Measurements from ENCODE around the gene MVD. TPM values are rescaled to one million over a fixed set of nuclear protein-coding genes. Genes with fewer than 3 reads are reported as not detected.

MVD gene
- total RNA-seq: 38.3 to 40.0 TPM (median 38.8 TPM) in 3 replicates
- long read RNA-seq, transcript MVD-201 (10 exons, 1,823 nt): major isoform, 82 of 108 reads
- long read RNA-seq, partial matches to known transcripts: 3 of 108 reads
- long read RNA-seq, other reads (novel, unspliced or antisense): 20 of 108 reads

DNA sequence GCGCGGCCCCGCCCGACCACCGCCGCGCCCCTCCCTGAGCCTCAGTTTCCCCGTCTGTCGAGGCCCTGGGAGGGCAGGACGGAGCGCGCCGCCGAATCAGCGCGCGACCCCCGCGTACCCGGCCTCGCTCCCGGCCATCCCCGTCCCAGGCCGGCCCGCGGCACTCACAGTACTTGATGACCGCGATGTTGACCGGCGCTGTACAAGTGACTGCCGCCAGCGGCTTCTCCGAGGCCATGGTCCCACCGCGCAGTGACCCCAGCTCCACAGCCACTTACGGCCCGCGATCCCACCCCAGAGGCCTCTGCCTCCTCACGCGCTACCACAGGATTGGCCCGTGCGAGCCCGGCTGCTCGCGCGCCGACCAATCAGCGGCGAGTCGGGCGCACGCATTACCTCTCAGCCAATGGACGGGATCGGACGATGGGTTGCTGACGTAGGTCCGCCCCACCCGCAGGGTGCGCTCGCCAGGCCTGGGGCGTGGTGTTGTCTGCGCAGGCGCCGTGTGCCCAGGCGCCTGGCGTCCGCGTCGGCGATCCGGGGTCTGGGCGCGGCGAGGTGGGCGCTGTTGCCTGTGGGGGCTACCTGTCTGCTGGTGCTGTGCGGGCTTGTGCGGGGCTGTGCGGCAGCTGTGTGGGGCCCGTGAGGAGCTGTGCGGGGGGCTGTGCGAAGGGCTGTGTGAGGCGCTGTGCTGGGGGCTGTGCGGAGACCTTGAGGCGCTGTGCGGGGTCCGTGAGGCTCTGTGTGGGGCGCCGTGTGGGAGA lies at the start of gene MVD:
Gene MVD, minus strand, starts transcription at position 249 of the 764 bp plus-strand sequence. Its CDS starts 11 bp downstream, at position 238.
- DNase-seq (ENCODE audit: low spot score): peak; percentile 99
- no peaks in the 10 kb centered on the region for H3K27me3 Mint-ChIP-seq (ENCODE audit: low read depth)
- no peaks in the 10 kb centered on the region for H3K36me3 Mint-ChIP-seq (ENCODE audit: low read depth)
- H3K27ac Mint-ChIP-seq (ENCODE audit: unreplicated experiment): peak within 1 kb of the TSS; percentile 92
- peaks cover 16% of the 10 kb centered on the region for H3K4me1 Mint-ChIP-seq (ENCODE audit: low read depth)
- peak within 1 kb of the TSS; percentile 84 for H3K4me3 Mint-ChIP-seq (ENCODE audit: unreplicated experiment)
- no peaks in the 10 kb centered on the region for H3K9me3 Mint-ChIP-seq (ENCODE audit: low read depth)
- TF ChIP-seq, protein P1, sequence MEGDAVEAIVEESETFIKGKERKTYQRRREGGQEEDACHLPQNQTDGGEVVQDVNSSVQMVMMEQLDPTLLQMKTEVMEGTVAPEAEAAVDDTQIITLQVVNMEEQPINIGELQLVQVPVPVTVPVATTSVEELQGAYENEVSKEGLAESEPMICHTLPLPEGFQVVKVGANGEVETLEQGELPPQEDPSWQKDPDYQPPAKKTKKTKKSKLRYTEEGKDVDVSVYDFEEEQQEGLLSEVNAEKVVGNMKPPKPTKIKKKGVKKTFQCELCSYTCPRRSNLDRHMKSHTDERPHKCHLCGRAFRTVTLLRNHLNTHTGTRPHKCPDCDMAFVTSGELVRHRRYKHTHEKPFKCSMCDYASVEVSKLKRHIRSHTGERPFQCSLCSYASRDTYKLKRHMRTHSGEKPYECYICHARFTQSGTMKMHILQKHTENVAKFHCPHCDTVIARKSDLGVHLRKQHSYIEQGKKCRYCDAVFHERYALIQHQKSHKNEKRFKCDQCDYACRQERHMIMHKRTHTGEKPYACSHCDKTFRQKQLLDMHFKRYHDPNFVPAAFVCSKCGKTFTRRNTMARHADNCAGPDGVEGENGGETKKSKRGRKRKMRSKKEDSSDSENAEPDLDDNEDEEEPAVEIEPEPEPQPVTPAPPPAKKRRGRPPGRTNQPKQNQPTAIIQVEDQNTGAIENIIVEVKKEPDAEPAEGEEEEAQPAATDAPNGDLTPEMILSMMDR (IDR thresholded peaks at IDR 0.05): no peak

- Mint-ChIP-seq H3K27me3 (ENCODE audit: low read depth) (no peaks in the 10 kb centered on the region), H3K4me3 (ENCODE audit: unreplicated experiment) (no peak overlapping the region), H3K4me1 (ENCODE audit: low read depth) (peaks cover 5% of the 10 kb centered on the region), H3K27ac (ENCODE audit: unreplicated experiment) (no peak overlapping the region), H3K9me3 (ENCODE audit: low read depth) (no peaks in the 10 kb centered on the region), H3K36me3 (ENCODE audit: low read depth) (peaks cover 5% of the 10 kb centered on the region)
- TF ChIP-seq, protein P1 (IDR thresholded peaks at IDR 0.05): no peak
- no peak for DNase-seq (ENCODE audit: low spot score)
These were observed 49.6 kb upstream of the MVD start for GRCh38 chr16:88712362-88712979.

GRCh38 chr16:88711750-88712340 lies 49.0 kb upstream of the MVD start:
- TF ChIP-seq, protein P1 (IDR thresholded peaks at IDR 0.05): no peak
- no peak overlapping the region for H3K27ac Mint-ChIP-seq (ENCODE audit: unreplicated experiment)
- peaks cover 11% of the 10 kb centered on the region for H3K4me1 Mint-ChIP-seq (ENCODE audit: low read depth)

GRCh38 chr16:88710556-88710955 lies 47.7 kb upstream of the MVD start:
- TF ChIP-seq, protein P1 (IDR thresholded peaks at IDR 0.05): no peak
- Mint-ChIP-seq H3K4me3 (ENCODE audit: unreplicated experiment) (no peak overlapping the region), H3K27me3 (ENCODE audit: low read depth) (no peaks in the 10 kb centered on the region), H3K36me3 (ENCODE audit: low read depth) (no peaks in the 10 kb centered on the region), H3K9me3 (ENCODE audit: low read depth) (no peaks in the 10 kb centered on the region), H3K4me1 (ENCODE audit: low read depth) (peaks cover 12% of the 10 kb centered on the region), H3K27ac (ENCODE audit: unreplicated experiment) (no peak overlapping the region)
- no peak for DNase-seq (ENCODE audit: low spot score)

More at GRCh38 chr16:88711750-88712340, 49.0 kb upstream of the MVD start:
- DNase-seq (ENCODE audit: low spot score): no peak
- H3K9me3 Mint-ChIP-seq (ENCODE audit: low read depth): no peaks in the 10 kb centered on the region
- no peaks in the 10 kb centered on the region for H3K36me3 Mint-ChIP-seq (ENCODE audit: low read depth)
- no peaks in the 10 kb centered on the region for H3K27me3 Mint-ChIP-seq (ENCODE audit: low read depth)
- no peak overlapping the region for H3K4me3 Mint-ChIP-seq (ENCODE audit: unreplicated experiment)

Data from chondrocyte (in vitro differentiated cells).